GM10248 (cell line): Measurements from ENCODE around the gene PAQR5.
"Not testable (repeated sequence)": the region's sequence is repeated elsewhere in the genome, so short reads cannot be mapped to it uniquely, and the experiment has no call there.

ENCODE experiments used
- CTCF ChIA-PET: fragments of 300-600 bp; sonication (Branson Sonifier 250); formaldehyde crosslinking; extraction: SDS; loops from one replicate; lab custom pipeline; 2021; ENCODE audit warnings: antibody characterized with exemption; lab: Yijun Ruan, JAX
- POLR2A ChIA-PET: fragments of 350-650 bp; sonication (Branson Sonifier 250); formaldehyde crosslinking; extraction: SDS; loops from one replicate; lab custom pipeline; 2020; ENCODE audit warnings: antibody characterized with exemption; lab: Yijun Ruan, JAX
- DNase-seq: peaks from one replicate; pipeline ENCODE4 v3.0.0; 2012; ENCODE audit errors: extremely low spot score
- CTCF ChIP-seq: IDR thresholded peaks from 2 replicates; pipeline ENCODE4 v1.5.1; 2012; ENCODE audit warnings: mild to moderate bottlenecking, low read depth; ENCODE audit errors: extremely low read depth, missing control alignments, control extremely low read depth

PAQR5 gene

GRCh38 chr15:69337138-69337537 lies 38.4 kb downstream of the PAQR5 start:
- CTCF ChIA-PET: interaction anchor here (1.0 kb wide), 1 partner anchor 9 kb away, joined by 4 read pairs; no protein-coding TSS in a partner anchor
- DNase-seq: no peak
- no peak for TF ChIP-seq CTCF
- POLR2A ChIA-PET: no interaction called here

- ChIA-PET CTCF (no interaction called here), POLR2A (no interaction called here)
- DNase-seq: no peak
- TF ChIP-seq CTCF: no peak
These were observed 40.0 kb downstream of the PAQR5 start for GRCh38 chr15:69338535-69339213.

GRCh38 chr15:69339214-69339543 lies 40.5 kb downstream of the PAQR5 start:
- CTCF ChIA-PET, POLR2A ChIA-PET, DNase-seq: not testable (repeated sequence)

- POLR2A ChIA-PET: no interaction called here
- no peak for DNase-seq
- TF ChIP-seq CTCF: no peak
- CTCF ChIA-PET: no interaction called here
These were observed 41.7 kb downstream of the PAQR5 start for GRCh38 chr15:69340243-69340900.

- no peak for DNase-seq
- ChIA-PET CTCF (no interaction called here), POLR2A (no interaction called here)
- no peak for TF ChIP-seq CTCF
These were observed 42.6 kb downstream of the PAQR5 start for GRCh38 chr15:69341356-69341755.

GRCh38 chr15:69342460-69343076 lies 43.9 kb downstream of the PAQR5 start:
- CTCF ChIA-PET: no interaction called here
- no peak for TF ChIP-seq CTCF
- DNase-seq: no peak
- POLR2A ChIA-PET: no interaction called here

GRCh38 chr15:69343133-69343532 lies 44.4 kb downstream of the PAQR5 start:
- no peak for DNase-seq
- POLR2A ChIA-PET: no interaction called here
- no peak for TF ChIP-seq CTCF
- CTCF ChIA-PET: interaction anchor here (1.4 to 1.8 kb wide), 2 partner anchors 23 to 51 kb away, joined by 3 to 5 read pairs; no protein-coding TSS in a partner anchor
